T-helper 2 cell treated with Interferon-gamma antibody and Interleukin-4, amounts not matched to agents 5 μg/mL and 100 μg/mL, for 36 hours (primary cell): ENCODE results near the gene ZPR1.
"Not testable (repeated sequence)": the region's sequence is repeated elsewhere in the genome, so short reads cannot be mapped to it uniquely, and the experiment has no call there.

ENCODE experiments used
- DNase-seq: peaks from one replicate; pipeline ENCODE4 v3.0.0; 2021; ENCODE audit warnings: low spot score
- H3K27ac Mint-ChIP-seq: one replicate; pipeline ENCODE4 v1.8.0; 2021; ENCODE audit warnings: mild to moderate bottlenecking, mixed read lengths
- H3K27me3 Mint-ChIP-seq: one replicate; pipeline ENCODE4 v1.8.0; 2021; ENCODE audit warnings: low read depth, mixed read lengths
- H3K36me3 Mint-ChIP-seq: one replicate; pipeline ENCODE4 v1.8.0; 2021; ENCODE audit warnings: low read depth, mixed read lengths
- H3K4me1 Mint-ChIP-seq: one replicate; pipeline ENCODE4 v1.8.0; 2021; ENCODE audit warnings: low read depth, mixed read lengths
- H3K4me3 Mint-ChIP-seq: one replicate; pipeline ENCODE4 v1.8.0; 2022; ENCODE audit warnings: mild to moderate bottlenecking, moderate library complexity, mixed read lengths
- H3K9me3 Mint-ChIP-seq: one replicate; pipeline ENCODE4 v1.8.0; 2021; ENCODE audit warnings: mixed read lengths

The ZPR1 gene

DNA sequence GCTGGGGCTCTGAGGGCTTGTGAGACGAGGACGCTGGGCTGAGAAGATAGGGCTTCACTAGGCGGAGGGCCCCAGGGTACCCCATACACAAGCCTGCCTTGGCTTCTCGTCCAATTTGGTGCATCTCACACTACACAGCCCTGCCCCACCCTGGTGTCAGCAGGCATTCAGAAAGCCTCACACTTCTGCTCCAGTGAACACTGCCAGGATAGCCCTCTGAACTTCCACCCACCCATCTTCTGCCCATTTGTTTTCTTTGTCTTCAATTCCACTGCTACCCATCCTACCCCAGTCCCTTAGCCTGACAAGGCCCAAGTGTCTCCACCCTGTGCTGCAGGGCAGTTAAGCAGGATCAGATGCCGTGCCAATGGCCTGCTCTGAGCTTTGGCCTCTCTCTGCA is 13.2 kb downstream of the ZPR1 start:
- no peak for DNase-seq
- H3K4me3 Mint-ChIP-seq = no peak overlapping the region
- H3K9me3 Mint-ChIP-seq = no peaks in the 10 kb centered on the region
- peak overlapping the region; percentile 32 for H3K27ac Mint-ChIP-seq
- H3K36me3 Mint-ChIP-seq = peaks cover 35% of the 10 kb centered on the region
- peaks cover 37% of the 10 kb centered on the region for H3K4me1 Mint-ChIP-seq
- no peaks in the 10 kb centered on the region for H3K27me3 Mint-ChIP-seq

DNA sequence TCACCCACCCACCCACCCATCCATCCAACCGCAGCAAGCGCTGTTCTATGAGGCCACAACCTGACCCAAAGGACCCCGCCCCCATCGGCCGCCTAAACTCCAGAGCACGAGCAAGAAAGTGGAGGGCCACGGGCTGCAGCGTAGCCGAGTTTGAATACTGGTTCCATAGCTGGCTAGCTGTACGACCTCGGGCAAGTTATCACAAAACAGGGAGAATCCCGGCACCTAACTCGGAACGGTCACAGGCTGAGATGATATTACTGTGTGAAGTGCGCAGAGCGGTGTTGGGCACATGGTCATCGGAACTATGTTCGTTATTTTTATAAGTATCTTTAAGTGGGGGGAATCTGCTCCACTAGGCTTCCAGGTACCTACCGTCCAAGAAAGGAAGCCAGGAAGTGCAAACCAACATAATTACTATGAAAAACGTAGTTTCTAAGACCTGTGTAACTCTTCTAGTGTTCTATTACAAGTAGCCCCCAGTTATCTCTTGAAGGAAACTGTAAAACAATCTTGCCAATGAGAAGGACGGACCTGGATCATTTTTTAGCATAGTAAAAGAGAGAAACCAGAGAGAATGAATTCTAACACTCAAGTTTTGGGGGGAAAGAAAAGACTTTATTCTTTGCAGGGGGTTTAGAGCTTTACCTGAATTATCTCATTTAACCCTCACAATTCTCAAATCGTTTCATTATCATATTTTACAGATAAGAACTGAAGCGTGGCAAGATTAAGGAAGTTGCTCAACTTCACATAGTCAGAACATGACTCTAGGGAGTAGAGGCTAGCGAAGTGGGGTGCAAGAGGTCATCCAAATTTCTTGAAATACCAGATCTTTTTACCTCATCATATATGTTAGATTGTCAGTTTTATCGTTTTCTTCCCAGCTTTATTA is 14.4 kb downstream of the ZPR1 start:
- no peaks in the 10 kb centered on the region for H3K9me3 Mint-ChIP-seq
- peaks cover 37% of the 10 kb centered on the region for H3K4me1 Mint-ChIP-seq
- H3K27me3 Mint-ChIP-seq = no peaks in the 10 kb centered on the region
- H3K4me3 Mint-ChIP-seq = peak overlapping the region; percentile 97
- H3K36me3 Mint-ChIP-seq = peaks cover 31% of the 10 kb centered on the region
- no peak for DNase-seq
- H3K27ac Mint-ChIP-seq = peak overlapping the region; percentile 98

DNA sequence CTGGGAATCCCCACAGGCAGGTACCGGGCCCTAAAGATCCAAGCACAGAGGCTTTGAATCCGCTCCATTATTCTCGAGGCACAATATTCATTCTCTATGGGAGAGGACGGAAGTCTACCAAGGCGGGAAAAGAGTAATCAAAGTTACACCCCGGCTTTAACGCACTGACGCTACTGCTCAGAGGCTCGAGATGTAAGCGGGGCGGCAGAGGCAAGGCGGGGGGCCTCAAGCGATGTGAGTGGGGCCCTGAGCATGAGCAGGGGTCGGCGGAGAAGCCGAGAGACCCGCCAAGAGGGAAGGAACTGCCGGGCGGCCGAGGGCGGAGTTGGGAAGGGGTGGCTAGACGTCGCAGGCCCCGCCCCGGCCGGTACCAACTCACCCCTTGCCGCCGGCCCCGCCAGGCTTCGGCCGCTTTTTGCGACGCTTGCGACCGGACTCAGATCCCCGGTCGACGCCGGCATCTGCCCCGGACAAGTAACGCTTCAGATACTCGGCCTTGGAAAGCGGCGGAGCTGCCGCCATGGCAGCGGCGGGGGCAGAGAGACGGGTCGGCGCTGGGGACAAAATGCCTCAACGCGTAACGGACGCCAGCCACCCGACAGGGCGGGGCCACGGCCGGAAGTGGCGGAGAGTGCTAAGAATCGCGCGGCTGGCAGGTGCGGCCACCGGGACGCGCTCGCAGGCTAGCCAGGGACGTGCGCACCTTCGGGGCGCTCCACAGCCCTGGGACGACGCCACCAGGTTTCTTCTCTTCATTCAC is 15.2 kb downstream of the ZPR1 start, which contains the start of gene BUD13:
Gene BUD13 (minus strand): TSS at position 545 of the 760 bp plus-strand sequence. CDS start 23 bp downstream, at position 522.
- H3K27ac Mint-ChIP-seq = peak within 1 kb of the TSS; percentile 98
- peak; percentile 93 for DNase-seq
- no peaks in the 10 kb centered on the region for H3K27me3 Mint-ChIP-seq
- peak within 1 kb of the TSS; percentile 97 for H3K4me3 Mint-ChIP-seq
- peaks cover 34% of the 10 kb centered on the region for H3K4me1 Mint-ChIP-seq
- H3K9me3 Mint-ChIP-seq = no peaks in the 10 kb centered on the region
- H3K36me3 Mint-ChIP-seq = peaks cover 23% of the 10 kb centered on the region

DNA sequence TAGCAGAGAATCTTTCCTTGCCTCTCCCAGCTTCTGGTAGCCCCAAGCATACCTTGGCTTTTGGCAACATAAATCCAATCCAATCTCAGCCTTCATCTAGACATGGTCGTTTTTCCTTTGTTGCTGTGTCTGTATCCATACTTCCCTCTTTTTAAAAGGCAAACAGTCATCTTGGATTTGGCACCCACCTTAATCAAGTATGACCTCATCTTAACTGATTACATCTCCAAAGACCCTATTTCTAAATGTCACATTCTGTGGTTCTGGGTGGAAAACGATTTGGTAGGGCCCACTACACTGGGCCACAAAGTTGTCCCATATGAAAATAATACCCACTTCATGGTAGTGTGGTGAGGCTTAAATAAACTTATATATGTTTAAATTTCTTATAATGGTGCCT is 15.9 kb downstream of the ZPR1 start:
- H3K4me1 Mint-ChIP-seq = peaks cover 34% of the 10 kb centered on the region
- H3K4me3 Mint-ChIP-seq = peak overlapping the region; percentile 97
- H3K36me3 Mint-ChIP-seq = peaks cover 23% of the 10 kb centered on the region
- H3K9me3 Mint-ChIP-seq = no peaks in the 10 kb centered on the region
- no peaks in the 10 kb centered on the region for H3K27me3 Mint-ChIP-seq
- peak overlapping the region; percentile 98 for H3K27ac Mint-ChIP-seq
- DNase-seq = no peak

DNA sequence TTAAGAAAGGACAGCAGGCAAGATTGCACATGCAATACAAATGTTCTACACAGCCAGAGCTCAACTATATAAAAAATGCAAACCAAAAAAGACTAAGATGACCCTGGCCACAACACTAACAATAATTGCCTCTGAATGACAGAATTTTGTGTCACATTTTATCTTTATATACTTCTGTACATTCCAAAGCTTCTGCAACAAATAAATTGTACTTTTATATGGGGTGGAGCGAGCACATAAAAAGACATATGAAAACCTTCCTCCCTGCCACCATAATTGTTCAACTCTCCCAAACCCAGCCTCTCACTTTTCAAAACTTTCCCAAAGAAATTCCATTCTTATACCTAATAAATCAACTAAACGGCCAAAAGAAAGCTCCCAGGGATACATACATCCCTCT is 25.7 kb downstream of the ZPR1 start:
- no peak for DNase-seq
- H3K27me3 Mint-ChIP-seq = no peaks in the 10 kb centered on the region
- H3K36me3 Mint-ChIP-seq = peaks cover 51% of the 10 kb centered on the region
- no peaks in the 10 kb centered on the region for H3K9me3 Mint-ChIP-seq
- H3K4me3 Mint-ChIP-seq = no peak overlapping the region
- H3K4me1 Mint-ChIP-seq = peaks cover 3% of the 10 kb centered on the region
- H3K27ac Mint-ChIP-seq = no peak overlapping the region

DNA sequence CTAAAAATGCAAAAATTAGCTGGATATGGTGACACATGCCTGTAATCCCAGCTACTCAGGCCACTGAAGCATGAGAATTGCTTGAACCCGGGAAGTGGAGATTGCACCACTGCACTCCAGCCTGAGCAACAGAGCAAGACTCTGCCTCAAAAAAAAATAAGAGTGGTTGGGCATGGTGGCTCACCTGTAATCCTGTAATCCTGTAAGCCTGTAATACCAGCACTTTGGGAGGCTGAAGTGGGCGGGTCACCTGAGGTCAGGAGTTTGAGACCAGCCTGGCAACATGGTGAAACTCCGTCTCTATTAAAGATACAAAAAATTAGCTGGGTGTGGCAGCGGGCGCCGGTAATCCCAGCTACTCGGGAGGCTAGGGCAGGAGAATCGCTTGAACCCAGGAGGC is 31.8 kb downstream of the ZPR1 start:
- not testable (repeated sequence) for DNase-seq, H3K4me3 Mint-ChIP-seq, H3K9me3 Mint-ChIP-seq, H3K27ac Mint-ChIP-seq, H3K27me3 Mint-ChIP-seq, H3K4me1 Mint-ChIP-seq
- H3K36me3 Mint-ChIP-seq = peaks cover 46% of the 10 kb centered on the region

DNA sequence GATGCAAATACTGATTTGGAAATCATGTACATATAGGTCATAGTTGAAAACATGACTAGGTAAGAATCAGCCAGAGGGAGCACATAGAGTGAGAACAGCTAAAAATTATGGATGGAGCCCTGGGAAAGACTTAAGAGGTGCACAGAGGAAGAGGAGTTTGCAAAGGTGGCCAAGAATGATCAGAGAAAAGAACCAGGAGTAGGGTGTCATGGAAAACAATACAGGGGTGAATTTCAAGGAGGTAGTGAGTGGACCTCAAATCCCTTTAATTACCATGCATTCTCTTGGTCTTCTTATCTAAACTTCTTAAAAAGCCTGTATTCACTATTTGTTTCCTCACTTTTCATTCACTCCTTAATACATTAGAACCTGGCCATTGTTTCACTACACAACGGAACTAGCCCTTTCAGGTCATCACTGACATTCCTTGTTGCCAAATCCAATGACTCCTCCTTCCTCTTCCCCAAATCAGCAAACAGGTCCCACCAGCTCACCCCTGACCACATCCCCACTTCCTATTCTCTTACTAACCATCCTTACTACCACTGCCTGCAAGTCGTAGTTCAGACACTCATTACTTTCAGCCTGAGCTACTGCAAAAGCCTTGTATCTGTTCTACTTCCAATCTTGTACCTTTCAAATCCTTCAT is 37.6 kb downstream of the ZPR1 start:
- H3K27ac Mint-ChIP-seq = no peak overlapping the region
- peaks cover 33% of the 10 kb centered on the region for H3K36me3 Mint-ChIP-seq
- H3K4me3 Mint-ChIP-seq = no peak overlapping the region
- DNase-seq = no peak
- H3K9me3 Mint-ChIP-seq = no peaks in the 10 kb centered on the region
- no peaks in the 10 kb centered on the region for H3K27me3 Mint-ChIP-seq
- peaks cover 3% of the 10 kb centered on the region for H3K4me1 Mint-ChIP-seq

DNA sequence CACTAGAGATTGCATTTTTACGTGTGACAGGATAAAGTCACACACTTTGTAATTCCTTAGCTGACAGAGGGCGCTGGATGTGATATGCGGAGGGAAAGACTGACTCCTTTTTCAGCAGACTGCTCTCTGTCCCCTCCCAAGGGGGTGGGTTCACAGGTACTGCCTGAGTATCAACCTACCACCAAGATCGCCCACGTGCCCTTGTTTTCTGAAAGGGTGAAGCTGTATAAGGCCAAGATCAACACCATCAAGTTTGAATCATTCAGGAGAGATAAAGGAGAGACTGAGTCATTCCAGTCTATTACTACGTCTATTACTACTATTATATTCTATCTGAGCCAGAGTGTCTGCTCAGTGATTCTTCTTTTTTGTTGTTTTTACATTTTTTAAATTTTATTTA is 45.7 kb downstream of the ZPR1 start:
- DNase-seq = no peak
- H3K9me3 Mint-ChIP-seq = no peaks in the 10 kb centered on the region
- no peaks in the 10 kb centered on the region for H3K4me1 Mint-ChIP-seq
- H3K27me3 Mint-ChIP-seq = no peaks in the 10 kb centered on the region
- H3K27ac Mint-ChIP-seq = no peak overlapping the region
- H3K4me3 Mint-ChIP-seq = no peak overlapping the region
- peaks cover 7% of the 10 kb centered on the region for H3K36me3 Mint-ChIP-seq

DNA sequence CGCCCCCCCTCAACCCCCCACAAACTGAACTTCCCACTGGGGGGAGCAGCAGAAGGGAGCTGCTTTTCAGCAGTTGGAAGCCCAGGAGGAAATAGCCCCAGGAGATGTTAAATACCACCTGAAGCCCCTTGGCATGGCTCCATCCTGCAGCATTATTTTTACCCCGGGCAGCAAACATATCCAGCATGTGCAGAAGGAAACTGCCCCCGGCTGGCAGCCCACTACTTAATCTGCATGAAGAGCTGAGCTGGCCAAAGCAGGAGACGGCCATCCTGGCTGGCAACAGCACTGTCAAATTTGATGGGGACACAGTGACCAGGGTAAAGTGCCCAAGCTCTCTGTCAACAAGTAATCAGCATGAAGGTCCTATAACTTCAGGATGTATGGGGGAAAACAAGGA is 47.1 kb downstream of the ZPR1 start:
- Mint-ChIP-seq H3K4me1 (no peaks in the 10 kb centered on the region), H3K4me3 (no peak overlapping the region)

DNA sequence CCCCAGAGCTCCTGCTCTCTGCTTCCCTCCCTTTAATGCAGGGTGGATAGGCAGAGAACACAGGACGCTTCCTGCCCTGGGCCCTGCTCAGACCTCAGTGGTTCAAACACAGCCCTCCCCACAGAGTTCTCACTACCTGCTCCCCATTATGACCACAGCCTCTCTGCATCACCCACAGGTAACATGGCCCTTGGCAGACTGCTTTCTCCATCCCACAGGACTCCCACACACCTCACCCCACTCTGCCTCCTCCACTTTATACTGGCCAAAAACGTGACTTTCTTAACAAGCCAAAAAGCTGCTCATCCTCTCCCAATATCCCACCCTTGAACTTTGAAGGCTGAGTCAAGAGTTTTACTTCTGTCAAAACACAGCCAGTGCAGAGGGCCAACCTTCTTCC is 48.8 kb downstream of the ZPR1 start:
- Mint-ChIP-seq H3K9me3 (no peaks in the 10 kb centered on the region), H3K4me1 (peaks cover under 1% of the 10 kb centered on the region), H3K4me3 (no peak overlapping the region), H3K27ac (peak overlapping the region; percentile 50), H3K36me3 (no peaks in the 10 kb centered on the region), H3K27me3 (no peaks in the 10 kb centered on the region)
- DNase-seq = no peak

More for the DNA sequence above, 47.1 kb downstream of the ZPR1 start:
- H3K27ac Mint-ChIP-seq = no peak overlapping the region
- H3K36me3 Mint-ChIP-seq = peaks cover 3% of the 10 kb centered on the region
- DNase-seq = no peak
- H3K9me3 Mint-ChIP-seq = no peaks in the 10 kb centered on the region
- H3K27me3 Mint-ChIP-seq = no peaks in the 10 kb centered on the region

DNA sequence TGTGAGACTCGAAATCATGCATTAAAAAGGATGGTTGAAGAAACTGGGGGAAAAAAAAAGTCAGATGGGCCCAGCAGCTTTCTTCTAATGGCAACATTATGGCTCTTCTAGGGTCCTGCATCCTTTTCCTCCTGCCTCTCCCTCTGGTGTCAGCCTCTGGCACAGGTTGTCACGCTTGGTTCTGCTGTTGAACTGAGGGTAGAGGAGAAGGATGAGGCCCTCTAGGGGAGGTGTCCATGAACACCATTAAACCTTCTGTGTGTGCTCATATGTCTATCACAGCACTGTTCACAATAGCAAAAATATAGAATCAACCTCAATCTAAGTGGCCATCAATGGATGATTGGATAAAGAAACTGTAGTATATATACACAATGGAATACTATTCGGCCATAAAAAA is 51.1 kb downstream of the ZPR1 start:
- no peaks in the 10 kb centered on the region for H3K9me3 Mint-ChIP-seq
- no peak overlapping the region for H3K27ac Mint-ChIP-seq
- DNase-seq = no peak
- peaks cover 6% of the 10 kb centered on the region for H3K4me1 Mint-ChIP-seq
- no peaks in the 10 kb centered on the region for H3K36me3 Mint-ChIP-seq
- H3K27me3 Mint-ChIP-seq = no peaks in the 10 kb centered on the region
- H3K4me3 Mint-ChIP-seq = no peak overlapping the region

DNA sequence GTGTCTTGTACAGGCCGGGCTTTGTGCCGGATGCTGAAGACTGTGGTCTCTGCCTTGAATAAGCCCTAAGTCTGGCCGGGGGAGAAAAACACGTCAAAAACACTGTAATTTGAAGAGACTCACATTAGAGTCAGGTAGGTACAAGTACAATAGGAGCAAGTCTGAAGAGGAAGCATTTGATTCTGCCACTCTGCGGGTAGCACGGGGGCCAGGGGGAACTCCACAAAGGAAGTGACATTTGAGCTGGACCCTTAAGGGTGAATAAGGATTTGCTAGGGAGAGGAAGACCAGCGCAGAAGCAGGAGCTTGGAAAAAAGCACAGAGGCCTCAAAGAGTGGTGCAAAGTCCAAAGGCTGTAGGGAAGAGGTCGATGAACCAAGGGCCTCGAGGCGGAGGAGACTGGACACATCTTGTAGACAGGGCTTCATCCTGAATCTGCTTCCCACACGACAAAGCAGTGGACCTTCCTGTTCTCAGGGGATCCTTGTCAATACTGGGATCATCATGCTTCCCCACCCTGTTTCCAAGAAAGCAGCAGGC is 53.8 kb downstream of the ZPR1 start:
- no peak for DNase-seq
- peaks cover 6% of the 10 kb centered on the region for H3K4me1 Mint-ChIP-seq
- no peak overlapping the region for H3K4me3 Mint-ChIP-seq
- H3K9me3 Mint-ChIP-seq = no peaks in the 10 kb centered on the region
- H3K36me3 Mint-ChIP-seq = no peaks in the 10 kb centered on the region
- H3K27me3 Mint-ChIP-seq = no peaks in the 10 kb centered on the region
- no peak overlapping the region for H3K27ac Mint-ChIP-seq

DNA sequence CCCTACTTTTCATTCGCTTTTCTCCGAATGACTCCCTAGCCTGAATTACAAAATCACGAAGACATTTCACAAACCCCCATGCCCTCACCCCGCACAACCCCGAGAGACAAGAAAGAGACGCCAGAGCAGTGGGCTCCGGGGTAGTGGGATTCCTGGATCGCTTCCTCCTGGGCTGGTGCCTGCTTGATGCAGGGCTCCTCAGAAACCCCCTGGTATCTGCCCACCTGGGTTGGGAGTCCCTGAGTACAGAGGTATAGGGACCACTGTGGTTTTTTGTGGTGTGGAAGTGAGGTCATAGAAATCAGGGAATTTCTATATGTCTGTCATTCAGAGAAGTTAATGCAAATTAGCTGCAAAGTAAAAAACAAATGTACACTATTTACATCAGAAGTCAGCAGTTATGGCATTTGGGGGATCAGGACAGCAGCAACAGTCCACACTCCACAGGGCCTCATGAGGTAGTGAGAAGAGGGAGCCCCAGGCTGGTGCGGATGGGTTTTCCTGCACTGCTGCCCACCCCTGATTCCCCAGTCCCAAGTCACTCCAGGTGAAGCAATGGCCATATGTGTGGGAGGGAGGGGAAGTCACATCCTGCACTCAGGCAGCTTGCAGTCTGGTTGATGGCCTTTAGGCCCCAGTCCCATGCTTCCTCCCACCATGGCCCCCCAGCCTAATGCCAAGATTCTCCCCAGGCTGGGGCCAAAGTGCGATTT is 54.6 kb downstream of the ZPR1 start:
- Mint-ChIP-seq H3K4me3 (no peak overlapping the region), H3K9me3 (no peaks in the 10 kb centered on the region), H3K4me1 (peaks cover 6% of the 10 kb centered on the region), H3K27ac (no peak overlapping the region), H3K36me3 (no peaks in the 10 kb centered on the region), H3K27me3 (no peaks in the 10 kb centered on the region)
- no peak for DNase-seq
